Endothelial cell of umbilical vein (primary cell): Measurements from ENCODE around the gene GPRC5D.
A peak's percentile ranks its signal among the peaks of the same experiment; 100 is the strongest.

ENCODE experiments used
- EZH2 ChIP-seq: IDR thresholded peaks from 2 replicates; pipeline ENCODE4 v1.6.1; 2012; ENCODE audit warnings: borderline replicate concordance, low read depth, mild to moderate bottlenecking, moderate library complexity, low read length, inconsistent platforms; ENCODE audit not compliant: severe bottlenecking
- FOS ChIP-seq: IDR thresholded peaks from 2 replicates; pipeline ENCODE4 v1.6.1; 2011; ENCODE audit warnings: mild to moderate bottlenecking, low read length, moderate library complexity, borderline replicate concordance; ENCODE audit not compliant: insufficient read depth
- GATA2 ChIP-seq: IDR thresholded peaks from 2 replicates; pipeline ENCODE4 v1.7.0; 2011; ENCODE audit warnings: low read depth, mild to moderate bottlenecking, moderate library complexity, mixed read lengths, low read length; ENCODE audit not compliant: insufficient read length, insufficient read depth
- JUN ChIP-seq: IDR thresholded peaks from 2 replicates; pipeline ENCODE4 v1.6.1; 2011; ENCODE audit warnings: borderline replicate concordance, low read depth; ENCODE audit not compliant: insufficient read length, insufficient read depth
- POLR2A ChIP-seq: IDR thresholded peaks from 2 replicates; pipeline ENCODE4 v1.6.1; 2012; ENCODE audit warnings: low read depth, mild to moderate bottlenecking, control low read depth, low read length
- POLR2AphosphoS5 ChIP-seq: IDR thresholded peaks from 2 replicates; pipeline ENCODE4 v1.6.1; 2012; ENCODE audit warnings: low read depth, mild to moderate bottlenecking, control low read depth, low read length, moderate library complexity; ENCODE audit not compliant: insufficient read depth
- TF ChIP-seq, protein P1 (sequence below), 2 donors: IDR thresholded peaks; 1 replicate in 1 of 2; 2 replicates in 1 of 2; pipeline ENCODE4 v1.5.1; 2011; ENCODE audit warnings: low read length in 2 of 2, mild to moderate bottlenecking in 2 of 2, moderate library complexity in 2 of 2, control low read depth in 1 of 2, inconsistent platforms in 1 of 2, low read depth in 1 of 2; ENCODE audit not compliant: insufficient read depth in 1 of 2; ENCODE audit errors: extremely low read depth in 1 of 2
- TF ChIP-seq, protein P2 (sequence below): IDR thresholded peaks from 2 replicates; pipeline ENCODE4 v1.6.1; 2011; ENCODE audit not compliant: insufficient read depth, insufficient read length

DNA sequence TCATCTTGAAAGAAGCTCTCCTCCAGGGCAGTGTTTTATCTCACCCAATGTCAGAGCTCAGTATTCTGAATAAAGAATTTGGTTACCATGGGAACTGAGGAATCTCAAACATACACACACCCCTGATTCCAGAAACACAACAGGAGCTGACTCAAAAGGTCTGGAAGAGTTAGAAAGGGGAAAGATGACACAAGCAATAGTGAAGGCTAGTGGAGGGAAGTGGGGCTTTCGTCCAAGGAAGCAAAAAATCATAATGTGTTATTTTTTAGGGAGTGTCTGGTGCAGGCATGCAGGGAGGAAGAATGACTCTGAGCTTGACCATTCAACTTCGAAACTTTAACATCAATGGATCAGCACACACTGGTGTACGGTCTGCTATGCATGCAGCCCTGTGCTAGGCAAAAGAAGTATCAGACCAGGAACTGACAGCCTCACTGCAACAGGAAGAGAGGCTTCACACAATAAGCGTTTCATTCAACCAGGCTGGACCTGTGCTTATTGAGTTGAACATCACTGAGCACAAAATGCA is 27.8 kb upstream of the GPRC5D start:
- peak; percentile 63 for TF ChIP-seq POLR2AphosphoS5
- TF ChIP-seq, protein P1, sequence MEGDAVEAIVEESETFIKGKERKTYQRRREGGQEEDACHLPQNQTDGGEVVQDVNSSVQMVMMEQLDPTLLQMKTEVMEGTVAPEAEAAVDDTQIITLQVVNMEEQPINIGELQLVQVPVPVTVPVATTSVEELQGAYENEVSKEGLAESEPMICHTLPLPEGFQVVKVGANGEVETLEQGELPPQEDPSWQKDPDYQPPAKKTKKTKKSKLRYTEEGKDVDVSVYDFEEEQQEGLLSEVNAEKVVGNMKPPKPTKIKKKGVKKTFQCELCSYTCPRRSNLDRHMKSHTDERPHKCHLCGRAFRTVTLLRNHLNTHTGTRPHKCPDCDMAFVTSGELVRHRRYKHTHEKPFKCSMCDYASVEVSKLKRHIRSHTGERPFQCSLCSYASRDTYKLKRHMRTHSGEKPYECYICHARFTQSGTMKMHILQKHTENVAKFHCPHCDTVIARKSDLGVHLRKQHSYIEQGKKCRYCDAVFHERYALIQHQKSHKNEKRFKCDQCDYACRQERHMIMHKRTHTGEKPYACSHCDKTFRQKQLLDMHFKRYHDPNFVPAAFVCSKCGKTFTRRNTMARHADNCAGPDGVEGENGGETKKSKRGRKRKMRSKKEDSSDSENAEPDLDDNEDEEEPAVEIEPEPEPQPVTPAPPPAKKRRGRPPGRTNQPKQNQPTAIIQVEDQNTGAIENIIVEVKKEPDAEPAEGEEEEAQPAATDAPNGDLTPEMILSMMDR (IDR thresholded peaks at IDR 0.05; ENCODE audit: extremely low read depth in 1 of 2, insufficient read depth in 1 of 2, low read depth in 1 of 2, low read length in 2 of 2) = no peak
- peak; percentile 69 for TF ChIP-seq FOS
- no peak for TF ChIP-seq EZH2
- no peak for TF ChIP-seq POLR2A
- TF ChIP-seq, protein P2, sequence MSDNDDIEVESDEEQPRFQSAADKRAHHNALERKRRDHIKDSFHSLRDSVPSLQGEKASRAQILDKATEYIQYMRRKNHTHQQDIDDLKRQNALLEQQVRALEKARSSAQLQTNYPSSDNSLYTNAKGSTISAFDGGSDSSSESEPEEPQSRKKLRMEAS = no peak
- TF ChIP-seq GATA2 = peak; percentile 7
- peak; percentile 68 for TF ChIP-seq JUN
